OCI-LY1 (cell line): ENCODE results near the gene ME3.

Experiments
- H2AFZ ChIP-seq: fragments of 200-600 bp; sonication (generic), shearing (Covaris generic); 2 replicates; pipeline ENCODE4 v1.6.0; 2014; ENCODE audit warnings: antibody characterized with exemption, mild to moderate bottlenecking, low read length
- H3F3A ChIP-seq: fragments of 200-600 bp; sonication (generic), shearing (Covaris generic); 2 replicates; pipeline ENCODE4 v1.6.0; 2014; ENCODE audit warnings: mild to moderate bottlenecking, antibody characterized with exemption, low read length, moderate library complexity; ENCODE audit not compliant: insufficient read depth
- H3K27ac ChIP-seq: fragments of 200-600 bp; sonication (generic); 2 replicates; pipeline ENCODE4 v1.5.1; 2014; ENCODE audit warnings: low read length, mixed run types, mild to moderate bottlenecking, low read depth; ENCODE audit not compliant: poor library complexity, severe bottlenecking
- H3K27me3 ChIP-seq: fragments of 200-600 bp; sonication (generic); 2 replicates; pipeline ENCODE4 v1.6.0; 2014; ENCODE audit warnings: antibody characterized with exemption, mild to moderate bottlenecking, low read length, moderate library complexity; ENCODE audit not compliant: insufficient read depth
- H3K36me3 ChIP-seq: fragments of 200-600 bp; sonication (generic); 2 replicates; pipeline ENCODE4 v1.6.1; 2014; ENCODE audit warnings: mild to moderate bottlenecking, antibody characterized with exemption, low read length, moderate library complexity, mixed read lengths; ENCODE audit not compliant: insufficient read depth
- H3K4me1 ChIP-seq: fragments of 200-600 bp; sonication (generic); 2 replicates; pipeline ENCODE4 v1.5.1; 2014; ENCODE audit warnings: mild to moderate bottlenecking, low read length, moderate library complexity; ENCODE audit not compliant: insufficient read depth, severe bottlenecking
- H3K4me2 ChIP-seq: fragments of 200-600 bp; sonication (generic), shearing (Covaris generic); 2 replicates; pipeline ENCODE4 v1.6.1; 2014; ENCODE audit warnings: low read length
- H3K4me3 ChIP-seq: fragments of 200-600 bp; sonication (generic); 2 replicates; pipeline ENCODE4 v1.5.1; 2014; ENCODE audit warnings: low read length, low read depth, mild to moderate bottlenecking, mixed read lengths; ENCODE audit not compliant: poor library complexity, severe bottlenecking
- H3K79me2 ChIP-seq: fragments of 200-600 bp; shearing (Covaris generic); 2 replicates; pipeline ENCODE4 v1.6.1; 2016; ENCODE audit warnings: mixed run types, low read length, mixed read lengths; ENCODE audit not compliant: insufficient read depth
- H3K9ac ChIP-seq: fragments of 200-600 bp; sonication (generic), shearing (Covaris generic); 2 replicates; pipeline ENCODE4 v1.6.1; 2014; ENCODE audit warnings: mild to moderate bottlenecking, low read length, mixed read lengths
- H3K9me2 ChIP-seq: fragments of 200-600 bp; sonication (generic), shearing (Covaris generic); 2 replicates; pipeline ENCODE4 v1.6.1; 2014; ENCODE audit warnings: low read depth, mild to moderate bottlenecking, low read length, mixed read lengths
- H3K9me3 ChIP-seq: fragments of 200-600 bp; shearing (Covaris generic); 2 replicates; pipeline ENCODE4 v1.6.1; 2014; ENCODE audit warnings: low read length, mixed read lengths
- H4K20me1 ChIP-seq: fragments of 200-600 bp; sonication (generic), shearing (Covaris generic); 2 replicates; pipeline ENCODE4 v1.6.0; 2016; ENCODE audit warnings: mild to moderate bottlenecking, low read length; ENCODE audit not compliant: insufficient read depth
- EZH2 ChIP-seq: fragments of 200-600 bp; sonication (generic), shearing (Covaris generic); IDR thresholded peaks from 2 replicates; pipeline ENCODE4 v1.8.0; 2017; ENCODE audit warnings: borderline replicate concordance, mixed run types, mild to moderate bottlenecking, antibody characterized with exemption, low read length, moderate library complexity, mixed read lengths
- TF ChIP-seq, protein P1 (sequence below): fragments of 200-600 bp; sonication (generic), shearing (Covaris generic); IDR thresholded peaks from 2 replicates; pipeline ENCODE4 v1.5.1; 2017; ENCODE audit warnings: mild to moderate bottlenecking, antibody characterized with exemption, low read length, moderate library complexity, mixed read lengths

Gene ME3

DNA sequence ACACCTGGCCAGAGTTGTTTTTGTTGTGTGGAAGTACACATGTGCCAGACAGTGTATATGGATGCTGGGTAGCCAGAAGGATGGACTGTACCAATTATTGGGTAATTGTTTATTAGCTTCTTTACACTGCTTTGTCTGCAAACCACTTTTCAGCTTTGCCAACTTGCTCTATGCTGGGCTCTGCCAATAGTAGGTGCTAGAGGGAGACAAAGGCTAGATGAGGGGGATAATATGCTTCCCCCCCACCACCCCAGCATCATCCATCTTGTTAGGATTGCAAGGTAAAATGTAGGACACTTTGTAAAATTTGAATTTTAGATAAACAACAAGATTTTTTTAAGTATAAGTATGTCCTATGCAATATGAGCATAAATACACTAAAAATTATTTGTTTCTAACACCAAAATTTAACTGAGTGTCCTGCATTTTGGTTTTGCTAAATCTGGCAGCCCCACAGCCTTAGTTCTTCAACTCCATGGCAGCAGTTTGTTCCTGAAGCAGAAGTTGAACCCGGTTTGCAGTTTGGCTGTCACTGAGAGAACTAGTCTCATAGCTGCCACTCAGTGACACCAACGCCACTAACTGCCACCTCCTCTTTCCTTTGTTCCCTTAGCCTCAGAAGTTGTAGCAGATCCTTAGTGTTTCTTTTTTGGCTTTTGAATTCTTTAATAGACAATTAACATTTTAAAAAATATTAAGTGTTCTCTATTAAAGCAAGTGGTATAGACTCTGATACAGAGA lies 219.0 kb downstream of the ME3 start:
- no peak overlapping the region for H3K27ac ChIP-seq
- H3K4me2 ChIP-seq: no peak overlapping the region
- no peaks in the 10 kb centered on the region for H3K27me3 ChIP-seq
- H3K4me3 ChIP-seq: no peak overlapping the region
- H3F3A ChIP-seq: no peaks in the 10 kb centered on the region
- no peaks in the 10 kb centered on the region for H3K36me3 ChIP-seq
- H3K9me2 ChIP-seq: no peaks in the 10 kb centered on the region
- H3K79me2 ChIP-seq: no peaks in the 10 kb centered on the region
- H2AFZ ChIP-seq: no peak overlapping the region
- no peaks in the 10 kb centered on the region for H3K9me3 ChIP-seq
- no peaks in the 10 kb centered on the region for H3K4me1 ChIP-seq
- no peak for TF ChIP-seq EZH2
- TF ChIP-seq, protein P1, sequence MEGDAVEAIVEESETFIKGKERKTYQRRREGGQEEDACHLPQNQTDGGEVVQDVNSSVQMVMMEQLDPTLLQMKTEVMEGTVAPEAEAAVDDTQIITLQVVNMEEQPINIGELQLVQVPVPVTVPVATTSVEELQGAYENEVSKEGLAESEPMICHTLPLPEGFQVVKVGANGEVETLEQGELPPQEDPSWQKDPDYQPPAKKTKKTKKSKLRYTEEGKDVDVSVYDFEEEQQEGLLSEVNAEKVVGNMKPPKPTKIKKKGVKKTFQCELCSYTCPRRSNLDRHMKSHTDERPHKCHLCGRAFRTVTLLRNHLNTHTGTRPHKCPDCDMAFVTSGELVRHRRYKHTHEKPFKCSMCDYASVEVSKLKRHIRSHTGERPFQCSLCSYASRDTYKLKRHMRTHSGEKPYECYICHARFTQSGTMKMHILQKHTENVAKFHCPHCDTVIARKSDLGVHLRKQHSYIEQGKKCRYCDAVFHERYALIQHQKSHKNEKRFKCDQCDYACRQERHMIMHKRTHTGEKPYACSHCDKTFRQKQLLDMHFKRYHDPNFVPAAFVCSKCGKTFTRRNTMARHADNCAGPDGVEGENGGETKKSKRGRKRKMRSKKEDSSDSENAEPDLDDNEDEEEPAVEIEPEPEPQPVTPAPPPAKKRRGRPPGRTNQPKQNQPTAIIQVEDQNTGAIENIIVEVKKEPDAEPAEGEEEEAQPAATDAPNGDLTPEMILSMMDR: 0 out of 2 replicates have a peak, but pooled peaks have one; percentile 9
- no peaks in the 10 kb centered on the region for H4K20me1 ChIP-seq
- no peak overlapping the region for H3K9ac ChIP-seq

DNA sequence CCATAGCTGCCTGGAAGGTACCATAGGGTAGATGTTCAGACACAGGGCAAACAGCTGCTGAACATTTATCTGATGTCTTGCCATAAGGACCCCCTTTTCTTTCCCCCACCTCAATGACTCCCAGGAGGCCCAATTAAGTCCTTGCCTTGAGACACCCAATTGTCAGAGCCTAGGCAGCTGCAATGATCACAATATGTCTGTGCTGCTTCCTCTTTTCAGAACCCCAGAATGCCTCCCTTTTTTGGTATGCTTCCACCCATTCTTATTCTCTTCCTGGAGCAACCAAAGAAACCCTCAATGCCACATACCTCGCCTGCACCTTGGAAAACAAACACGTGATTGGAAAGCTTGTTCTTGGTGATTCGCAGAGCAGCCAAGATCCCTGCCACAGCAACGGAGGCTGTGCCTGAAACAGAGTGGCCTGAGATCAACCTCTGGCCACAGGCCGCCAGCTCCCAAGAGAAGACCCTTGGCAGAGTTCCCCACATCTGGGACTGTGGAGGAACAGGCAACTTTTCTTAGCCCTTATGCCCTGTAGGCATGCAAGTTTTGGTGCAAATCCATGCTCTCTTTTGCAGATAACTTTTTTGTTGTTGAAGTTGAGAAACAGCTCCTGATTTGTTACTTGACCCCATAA lies 222.3 kb downstream of the ME3 start:
- TF ChIP-seq, protein P1: no peak
- TF ChIP-seq EZH2: no peak
- H3K9me3 ChIP-seq: no peaks in the 10 kb centered on the region
- no peak overlapping the region for H3K4me2 ChIP-seq
- no peak overlapping the region for H2AFZ ChIP-seq
- H4K20me1 ChIP-seq: no peaks in the 10 kb centered on the region
- no peaks in the 10 kb centered on the region for H3K4me1 ChIP-seq
- no peaks in the 10 kb centered on the region for H3K9me2 ChIP-seq
- no peak overlapping the region for H3K9ac ChIP-seq
- H3K79me2 ChIP-seq: no peaks in the 10 kb centered on the region
- H3K4me3 ChIP-seq: no peak overlapping the region
- no peaks in the 10 kb centered on the region for H3F3A ChIP-seq
- no peak overlapping the region for H3K27ac ChIP-seq
- no peaks in the 10 kb centered on the region for H3K36me3 ChIP-seq
- H3K27me3 ChIP-seq: no peaks in the 10 kb centered on the region

- no peak overlapping the region for H3K27ac ChIP-seq
- no peak for TF ChIP-seq EZH2
- TF ChIP-seq, protein P1: no peak
These were observed 224.5 kb downstream of the ME3 start for GRCh38 chr11:86447763-86448480.

More at GRCh38 chr11:86447763-86448480, 224.5 kb downstream of the ME3 start:
- Histone ChIP-seq H3F3A (no peaks in the 10 kb centered on the region), H3K9ac (no peak overlapping the region), H3K79me2 (no peaks in the 10 kb centered on the region), H3K4me1 (no peaks in the 10 kb centered on the region), H3K36me3 (no peaks in the 10 kb centered on the region), H3K9me2 (no peaks in the 10 kb centered on the region), H2AFZ (no peak overlapping the region), H4K20me1 (no peaks in the 10 kb centered on the region), H3K27me3 (no peaks in the 10 kb centered on the region), H3K4me2 (no peak overlapping the region), H3K4me3 (no peak overlapping the region), H3K9me3 (no peaks in the 10 kb centered on the region)
